HepG2 (cell line): ENCODE measurements around the gene VWC2L. TPM values are rescaled to one million over a fixed set of nuclear protein-coding genes. Genes with fewer than 3 reads are reported as not detected.
A peak's percentile ranks its signal among the peaks of the same experiment; 100 is the strongest.

Experiments
- ATAC-seq: fragments of 200-7000 bp; cut with Tn5 transposase; 3 replicates; pipeline ENCODE4 v1.9.1; 2020; ENCODE audit warnings: mild to moderate bottlenecking, moderate library complexity
- BruUV-seq: library from RNA; stranded (reverse); fragments of 400-500 nt; replicated peaks from 2 replicates; lab custom pipeline; 2021; lab: Mats Ljungman, UMichigan
- CTCF ChIA-PET: fragments of 300-600 bp; formaldehyde crosslinking; extraction: SDS; loops from one replicate; lab custom pipeline; 2021; ENCODE audit warnings: low total read pairs, inconsistent platforms, low intra/inter-chr PET ratio; lab: Yijun Ruan, JAX
- POLR2A ChIA-PET: fragments of 350-600 bp; sonication (Branson Sonifier 250); formaldehyde crosslinking; loops from one replicate; lab custom pipeline; 2020; ENCODE audit warnings: antibody characterized with exemption, inconsistent platforms; lab: Yijun Ruan, JAX
- DNase-seq: peaks from one replicate; pipeline ENCODE4 v3.0.0-alpha.2; 2015; ENCODE audit warnings: low spot score
- FAIRE-seq: peaks from 3 replicates; lab custom pipeline; 2011; peaks lifted over from hg19 to GRCh38; lab: Jason Lieb, UNC
- H2AFZ ChIP-seq: one replicate; pipeline ENCODE4 v1.6.1; 2011; ENCODE audit warnings: low read length, inconsistent platforms
- H3K27ac ChIP-seq: fragments of 300-600 bp; 3 replicates; pipeline ENCODE4 v1.8.0; 2011; ENCODE audit warnings: mixed run types, mild to moderate bottlenecking, mixed read lengths, low read length, inconsistent platforms; ENCODE audit not compliant: insufficient read depth; ENCODE audit errors: extremely low read length
- H3K27me3 ChIP-seq, 2 experiments: fragments of 200-600 bp in 1 of 2; 2 replicates in 1 of 2; 3 replicates in 1 of 2; pipeline versions ENCODE4 v1.6.0 to v1.8.0; 2011; ENCODE audit warnings: low read length in 2 of 2, mild to moderate bottlenecking in 2 of 2, moderate library complexity in 2 of 2, inconsistent platforms in 1 of 2; ENCODE audit not compliant: insufficient read depth in 2 of 2, control insufficient read depth in 1 of 2
- H3K36me3 ChIP-seq, 2 experiments: fragments of 200-600 bp in 1 of 2; replicated peaks in 1 of 2; 2 replicates in 1 of 2; 3 replicates in 1 of 2; pipeline versions ENCODE4 v1.5.1 to v1.8.0; 2011; ENCODE audit warnings: low read length in 2 of 2, inconsistent platforms in 1 of 2; ENCODE audit not compliant: insufficient read depth in 2 of 2, control insufficient read depth in 1 of 2
- H3K4me1 ChIP-seq: 2 replicates; pipeline ENCODE4 v1.5.1; 2012; ENCODE audit warnings: low read length, inconsistent platforms; ENCODE audit not compliant: insufficient read depth
- H3K4me2 ChIP-seq: 2 replicates; pipeline ENCODE4 v1.6.0; 2011; ENCODE audit warnings: low read depth, low read length, inconsistent platforms
- H3K4me3 ChIP-seq, 3 experiments: fragments of 200-600 bp in 1 of 3; sonication (generic), shearing (Covaris generic) in 1 of 3; replicated peaks in 1 of 3; 2 replicates each; pipeline ENCODE4 v1.5.1; 2011 to 2016; ENCODE audit warnings: low read length in 3 of 3, inconsistent platforms in 2 of 3, low read depth in 2 of 3, mild to moderate bottlenecking in 2 of 3, control low read depth in 1 of 3, mixed read lengths in 1 of 3; ENCODE audit not compliant: insufficient read depth in 1 of 3
- H3K79me2 ChIP-seq: one replicate; pipeline ENCODE4 v1.6.1; 2011; ENCODE audit warnings: low read length, inconsistent platforms; ENCODE audit not compliant: insufficient read depth
- H3K9ac ChIP-seq: 2 replicates; pipeline ENCODE4 v1.6.0; 2011; ENCODE audit warnings: mild to moderate bottlenecking, low read depth, low read length, inconsistent platforms; ENCODE audit not compliant: insufficient read depth
- H3K9me3 ChIP-seq: 2 replicates; pipeline ENCODE4 v1.5.1; 2012; ENCODE audit warnings: mild to moderate bottlenecking, low read length
- H4K20me1 ChIP-seq: 2 replicates; pipeline ENCODE4 v1.6.0; 2011; ENCODE audit warnings: inconsistent platforms, mild to moderate bottlenecking, low read length, moderate library complexity; ENCODE audit not compliant: insufficient read depth
- GABPA ChIP-seq, 2 experiments: IDR thresholded peaks; 2 replicates each; pipeline ENCODE4 v1.6.1; 2011 to 2016; ENCODE audit warnings: low read depth in 2 of 2, low read length in 1 of 2, missing biosample characterization in 1 of 2, missing genetic modification characterization in 1 of 2
- LRRFIP1 ChIP-seq: sonication (generic); formaldehyde crosslinking; conservative IDR thresholded peaks from 2 replicates; pipeline ENCODE4 v1.4.0; 2020; ENCODE audit warnings: missing genetic modification reagents
- MTF2 ChIP-seq: sonication (generic); formaldehyde crosslinking; IDR thresholded peaks from 2 replicates; pipeline ENCODE4 v1.5.0; 2020; ENCODE audit warnings: missing genetic modification reagents, borderline replicate concordance
- SALL2 ChIP-seq: sonication (generic); formaldehyde crosslinking; IDR thresholded peaks from 2 replicates; pipeline ENCODE4 v1.8.1; 2023; ENCODE audit warnings: mild to moderate bottlenecking, missing genetic modification reagents, inconsistent platforms
- TCF7 ChIP-seq: sonication (generic); IDR thresholded peaks from 2 replicates; pipeline ENCODE4 v1.6.1; 2016; ENCODE audit warnings: antibody characterized with exemption, low read depth
- ZNF12 ChIP-seq: sonication (generic); formaldehyde crosslinking; IDR thresholded peaks from 2 replicates; pipeline ENCODE4 v1.5.0; 2020; ENCODE audit warnings: missing genetic modification reagents
- ZNF550 ChIP-seq: sonication (generic); formaldehyde crosslinking; IDR thresholded peaks from 2 replicates; pipeline ENCODE4 v1.4.0; 2020; ENCODE audit warnings: mild to moderate bottlenecking, missing genetic modification reagents, borderline replicate concordance
- WGBS: methylation state at CpG from one replicate; pipeline ENCODE4 v1.1.6; 2017; ENCODE audit warnings: low lambda C conversion rate; 5-methylcytosine and 5-hydroxymethylcytosine counted together
- in situ Hi-C: cut with HindIII; loops from 2 replicates; pipeline ENCODE4 v1.10.0; 2017; ENCODE audit warnings: low pct_unique_long_range_greater_than_20kb; ENCODE audit not compliant: extremely low pct_ligation_motif_present
- intact Hi-C: fragments of 100-400 bp; cut with micrococcal nuclease; formaldehyde crosslinking; loops from one replicate; pipeline ENCODE4 v1.10.0; 2022; ENCODE audit not compliant: unreplicated experiment
- polyA plus RNA-seq, 8 experiments: library from polyadenylated mRNA; depleted of rRNA in 3 of 8; stranded (reverse) in 7 of 8; unstranded in 1 of 8; fragments of >200 nt; fragmentation: Illumina TruSeq in 4 of 8; extraction: Trizol in 4 of 8; gene quantifications; 2 replicates each; pipeline versions ENCODE4 v1.2.1 to v1.2.3, GENCODE V29; 2011 to 2016; ENCODE audit warnings: low read depth in 4 of 8, missing spikeins in 1 of 8, mixed read lengths in 1 of 8; ENCODE audit not compliant: insufficient read depth in 1 of 8
- total RNA-seq, 5 experiments: library from RNA; depleted of rRNA; stranded (reverse); fragments of >200 nt; fragmentation: Illumina TruSeq; extraction: Trizol; gene quantifications; 2 replicates each; pipeline ENCODE4 v1.2.3, GENCODE V29; 2016; ENCODE audit warnings: low read depth in 1 of 5

VWC2L gene
- total and polyA plus RNA-seq, 2 of the 13 experiments (the other 11 are each of a cell fraction or from before 2014, with no cell fraction given), result not detected

GRCh38 chr2:214492152-214492551, 81.3 kb downstream of the VWC2L start:
- no peaks in the 10 kb centered on the region; a peak in 1 of 5 replicates for H3K27me3 ChIP-seq
- no TSS peak for BruUV-seq
- H3K4me1 ChIP-seq, result no peaks in the 10 kb centered on the region
- H3K9me3 ChIP-seq, result no peaks in the 10 kb centered on the region
- TF ChIP-seq LRRFIP1 (CRISPR knock-in tag), result no peak
- no peak for TF ChIP-seq ZNF550
- TF ChIP-seq MTF2 (CRISPR knock-in tag), result no peak
- FAIRE-seq (peak; percentile 18), ATAC-seq (no peak), DNase-seq (no peak)
- H3K36me3 ChIP-seq, result no peaks in the 10 kb centered on the region
- in situ Hi-C loops (no loop called here), intact Hi-C loops (no loop called here)
- H3K9ac ChIP-seq, result no peak overlapping the region
- WGBS, result 15% methylated on average over 3 of the region's 3 CpGs
- H3K27ac ChIP-seq, result no peak overlapping the region
- no peak overlapping the region for H3K4me3 ChIP-seq
- ChIA-PET POLR2A (no interaction called here), CTCF (no interaction called here)
- no peak overlapping the region for H2AFZ ChIP-seq
- H3K79me2 ChIP-seq, result no peaks in the 10 kb centered on the region
- H4K20me1 ChIP-seq, result no peaks in the 10 kb centered on the region
- H3K4me2 ChIP-seq, result no peak overlapping the region

GRCh38 chr2:214492608-214493007, 81.8 kb downstream of the VWC2L start:
- Histone ChIP-seq H3K4me2 (no peak overlapping the region), H3K27me3 (no peaks in the 10 kb centered on the region; a peak in 1 of 5 replicates), H3K9me3 (no peaks in the 10 kb centered on the region), H3K4me3 (no peak overlapping the region), H3K4me1 (no peaks in the 10 kb centered on the region), H3K9ac (no peak overlapping the region), H4K20me1 (no peaks in the 10 kb centered on the region), H2AFZ (no peak overlapping the region), H3K79me2 (no peaks in the 10 kb centered on the region), H3K36me3 (no peaks in the 10 kb centered on the region), H3K27ac (no peak overlapping the region)
- no peak for FAIRE-seq
- TF ChIP-seq ZNF12 (CRISPR knock-in tag) (peak; percentile 95), GABPA (IDR thresholded peaks at IDR 0.05; ENCODE audit: low read depth, low read length) (no peak), GABPA (CRISPR knock-in tag; IDR thresholded peaks at IDR 0.05; ENCODE audit: low read depth) (no peak), TCF7 (no peak), SALL2 (CRISPR knock-in tag) (no peak)
- intact Hi-C loops, result no loop called here
- ATAC-seq, result no peak
- in situ Hi-C loops, result no loop called here
- DNase-seq, result no peak
- WGBS, result 1% methylated on average over 2 of the region's 2 CpGs
- ChIA-PET POLR2A (no interaction called here), CTCF (no interaction called here)
- no TSS peak for BruUV-seq
